Measurements from ENCODE around the gene PDHX.

DNA sequence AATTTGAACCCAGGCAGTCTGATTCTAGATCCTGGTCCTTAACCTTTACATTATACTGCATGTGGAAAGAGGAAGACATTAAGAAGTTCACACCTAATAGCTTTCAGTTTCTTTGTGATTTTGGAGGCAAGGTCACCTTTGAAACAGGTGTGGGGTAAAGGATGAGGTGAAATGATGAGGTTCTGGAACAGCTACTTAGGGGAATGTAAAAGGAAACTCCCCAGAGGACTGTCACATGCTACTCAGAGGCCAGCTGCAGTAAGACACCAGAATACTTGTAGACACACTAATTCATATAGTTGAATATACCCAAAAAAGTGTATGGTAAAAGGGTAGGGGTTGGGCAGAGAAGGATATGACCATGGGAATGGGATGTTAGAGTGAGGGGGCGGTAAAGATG lies 5.6 kb upstream of the PDHX start:
- TF ChIP-seq, protein P1, sequence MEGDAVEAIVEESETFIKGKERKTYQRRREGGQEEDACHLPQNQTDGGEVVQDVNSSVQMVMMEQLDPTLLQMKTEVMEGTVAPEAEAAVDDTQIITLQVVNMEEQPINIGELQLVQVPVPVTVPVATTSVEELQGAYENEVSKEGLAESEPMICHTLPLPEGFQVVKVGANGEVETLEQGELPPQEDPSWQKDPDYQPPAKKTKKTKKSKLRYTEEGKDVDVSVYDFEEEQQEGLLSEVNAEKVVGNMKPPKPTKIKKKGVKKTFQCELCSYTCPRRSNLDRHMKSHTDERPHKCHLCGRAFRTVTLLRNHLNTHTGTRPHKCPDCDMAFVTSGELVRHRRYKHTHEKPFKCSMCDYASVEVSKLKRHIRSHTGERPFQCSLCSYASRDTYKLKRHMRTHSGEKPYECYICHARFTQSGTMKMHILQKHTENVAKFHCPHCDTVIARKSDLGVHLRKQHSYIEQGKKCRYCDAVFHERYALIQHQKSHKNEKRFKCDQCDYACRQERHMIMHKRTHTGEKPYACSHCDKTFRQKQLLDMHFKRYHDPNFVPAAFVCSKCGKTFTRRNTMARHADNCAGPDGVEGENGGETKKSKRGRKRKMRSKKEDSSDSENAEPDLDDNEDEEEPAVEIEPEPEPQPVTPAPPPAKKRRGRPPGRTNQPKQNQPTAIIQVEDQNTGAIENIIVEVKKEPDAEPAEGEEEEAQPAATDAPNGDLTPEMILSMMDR (IDR thresholded peaks at IDR 0.05), result no peak
- TF ChIP-seq POLR2A (IDR thresholded peaks at IDR 0.05) (no peak), POLR2AphosphoS5 (IDR thresholded peaks at IDR 0.05) (no peak)

Data from upper lobe of left lung (tissue), 4 donors.